ENCODE data around the gene TRIP12.

- TF ChIP-seq POLR2A (IDR thresholded peaks at IDR 0.05) (no peak), CTCF (IDR thresholded peaks at IDR 0.05) (no peak)
Measured at GRCh38 chr2:229719926-229720647, 201.7 kb downstream of the TRIP12 start.
